Hindlimb muscle (tissue), 1 donor: ENCODE data around the gene YARS2. TPM values are rescaled to one million over a fixed set of nuclear protein-coding genes. Genes with fewer than 3 reads are reported as not detected.

Source experiments
- DNase-seq: peaks from one replicate; pipeline ENCODE4 v3.0.0-alpha.2; 2013
- polyA plus RNA-seq: library from polyadenylated mRNA; unstranded; fragments of 120-200 nt; gene quantifications from one replicate; pipeline ENCODE4 v1.2.1, GENCODE V29; 2013; ENCODE audit not compliant: insufficient read length

YARS2 gene
- polyA plus RNA-seq, result 25.4 TPM

GRCh38 chr12:32755654-32756475 lies at the start of gene YARS2:
Gene YARS2, minus strand, starts transcription at chr12:32755897. Its CDS starts 23 bp downstream, at chr12:32755874.
- DNase-seq, result peak; percentile 97

DNA sequence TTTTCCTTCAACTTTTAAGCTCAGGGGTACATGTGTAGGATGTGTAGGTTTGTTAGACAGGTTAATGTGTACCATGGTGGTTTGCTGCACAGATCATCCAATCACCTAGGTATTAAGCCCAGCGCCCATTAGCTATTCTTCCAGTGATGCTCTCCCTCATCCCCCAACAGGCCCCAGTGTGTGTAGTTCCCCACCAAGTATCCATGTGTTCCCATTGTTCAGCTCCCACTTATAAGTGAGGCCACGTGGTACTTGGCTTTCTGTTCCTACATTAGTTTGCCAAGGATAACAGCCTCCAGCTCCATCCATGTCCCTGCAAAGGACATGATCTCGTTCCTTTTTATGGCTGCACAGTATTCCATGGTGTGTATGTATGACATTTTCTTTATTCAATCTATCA lies 48.6 kb upstream of the YARS2 start:
- no peak for DNase-seq

DNA sequence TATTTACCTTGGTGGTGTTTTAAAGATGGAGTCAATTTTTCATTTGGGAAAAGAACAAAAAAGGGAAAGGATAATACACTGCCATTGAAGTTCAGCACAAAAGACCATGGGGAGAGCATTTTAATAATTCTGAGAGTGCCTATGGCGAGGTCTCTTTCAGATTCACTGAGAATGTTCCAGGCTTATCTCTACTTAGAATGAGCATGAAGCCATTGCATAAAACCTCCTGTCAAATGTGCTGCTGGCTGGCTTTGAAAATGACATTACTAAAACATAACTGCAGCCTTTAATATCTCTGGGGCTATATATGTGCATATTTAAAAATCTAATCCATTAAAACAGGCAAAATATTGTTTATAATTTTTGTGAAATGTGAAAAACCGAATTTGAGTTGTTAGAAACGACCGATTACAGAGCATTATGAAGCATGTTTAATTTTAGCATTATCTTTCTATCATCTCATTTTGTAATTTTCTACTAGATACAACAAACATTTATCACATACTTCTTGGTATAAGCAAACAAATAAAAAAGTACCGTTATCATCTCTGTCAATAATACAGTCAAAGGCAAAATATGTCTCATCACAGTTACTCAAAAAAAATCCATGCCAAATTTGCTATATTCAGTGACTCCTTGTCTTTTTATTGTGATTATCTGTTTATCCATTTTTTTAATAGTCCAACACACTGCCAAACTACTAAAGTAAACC lies 45.7 kb upstream of the YARS2 start:
- DNase-seq, result no peak

- DNase-seq, result no peak
Observed at GRCh38 chr12:32794281-32794680, 38.6 kb upstream of the YARS2 start.

DNA sequence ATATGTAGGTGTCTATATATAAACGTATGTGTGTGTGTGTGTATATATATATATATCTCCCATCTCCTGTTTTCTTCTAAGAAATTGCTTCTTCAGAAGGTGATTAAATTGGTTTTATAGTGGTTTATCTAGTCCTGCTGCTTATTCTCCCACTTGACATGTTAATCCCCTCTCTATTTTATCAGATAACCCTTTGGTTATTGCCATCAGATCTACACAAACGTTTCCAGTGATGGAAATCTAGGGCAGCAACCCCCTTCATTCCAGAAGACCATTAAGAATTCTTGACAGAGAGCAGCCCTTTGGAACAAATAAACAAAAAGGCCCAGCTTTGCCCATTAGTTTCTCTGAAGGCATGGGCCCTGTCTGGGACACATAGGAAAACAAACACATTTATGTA lies 34.2 kb upstream of the YARS2 start:
- no peak for DNase-seq

- no peak for DNase-seq
Observed at GRCh38 chr12:32789446-32789845, 33.7 kb upstream of the YARS2 start.

GRCh38 chr12:32788405-32788804 lies 32.7 kb upstream of the YARS2 start:
- DNase-seq, result no peak

DNA sequence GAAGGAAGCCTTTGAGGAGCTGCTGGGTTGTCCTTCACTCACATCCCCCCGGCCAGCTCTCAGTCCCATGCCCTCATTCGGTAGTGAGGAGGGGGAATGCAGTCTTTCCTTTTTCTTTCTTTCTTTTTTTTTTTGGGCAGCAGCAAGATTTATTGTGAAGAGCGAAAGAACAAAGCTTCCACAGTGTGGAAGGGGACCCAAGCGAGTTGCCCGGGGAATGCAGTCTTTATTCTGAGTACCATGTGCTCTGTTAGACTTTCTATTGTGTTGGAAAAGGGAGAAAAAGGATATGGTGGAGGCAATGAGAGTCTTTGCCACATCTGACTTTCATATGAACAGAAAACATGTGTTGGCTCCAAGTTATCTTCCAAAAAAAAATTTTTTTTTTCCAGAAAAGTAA lies 29.9 kb upstream of the YARS2 start:
- DNase-seq, result no peak

DNA sequence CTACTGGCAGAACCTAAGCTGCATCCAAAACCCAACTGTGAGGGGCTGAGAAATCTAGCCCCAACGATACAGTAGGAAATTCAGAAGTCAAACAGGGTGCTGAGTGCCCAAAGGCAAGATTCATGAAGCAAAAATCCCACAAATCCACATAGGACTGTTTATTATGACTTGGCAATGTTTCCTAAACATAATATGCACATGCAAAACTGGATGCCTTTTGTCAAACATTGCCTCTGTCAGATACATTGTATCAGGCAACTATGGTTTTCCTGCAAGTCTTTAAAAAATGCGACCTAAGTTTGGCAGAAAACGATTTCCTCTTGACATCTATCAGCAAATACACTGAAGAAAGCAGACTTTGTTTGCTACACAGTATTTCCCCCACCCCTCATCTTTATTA lies 27.3 kb upstream of the YARS2 start:
- no peak for DNase-seq

DNA sequence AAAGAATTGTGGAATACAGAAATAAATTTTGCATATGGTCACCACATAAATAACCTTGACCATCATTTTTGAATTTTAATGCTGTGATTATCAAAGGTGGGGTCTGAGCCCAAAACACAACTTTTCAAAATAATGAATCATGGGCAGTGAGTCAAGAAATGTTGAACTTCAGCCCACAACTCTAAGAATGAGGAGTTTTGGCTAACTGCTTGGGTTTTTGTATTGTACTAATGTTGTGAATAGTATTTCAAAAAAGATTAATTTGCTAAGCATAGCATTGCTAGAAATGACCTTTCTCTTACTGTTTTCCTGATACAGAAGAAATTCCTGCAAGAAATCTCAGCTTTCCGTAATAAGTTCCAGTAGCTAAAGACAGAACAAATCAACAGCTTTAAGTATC lies 24.4 kb upstream of the YARS2 start:
- DNase-seq, result no peak

GRCh38 chr12:32777691-32778175 lies 22.0 kb upstream of the YARS2 start:
- DNase-seq, result no peak

- no peak for DNase-seq
Observed at GRCh38 chr12:32777159-32777558, 21.5 kb upstream of the YARS2 start.

DNA sequence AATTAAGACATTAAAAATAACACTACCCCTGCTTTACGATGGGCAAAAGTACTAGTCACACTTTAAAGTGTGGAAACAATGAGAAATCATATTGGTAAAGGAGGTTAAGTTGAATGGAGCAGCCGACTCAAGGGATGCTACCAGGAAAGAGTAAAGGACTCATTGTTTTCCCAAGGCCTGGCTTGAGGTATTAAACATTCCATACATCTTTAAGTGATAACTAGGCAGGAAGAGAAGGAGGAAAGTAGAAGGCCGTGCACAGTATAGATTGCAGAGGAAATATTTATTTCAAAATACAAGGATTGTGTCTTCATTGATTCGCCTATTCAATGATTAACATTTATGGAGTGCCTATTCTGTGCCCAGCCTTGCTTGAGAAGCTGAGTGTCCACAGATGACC lies 20.6 kb upstream of the YARS2 start:
- DNase-seq, result no peak

DNA sequence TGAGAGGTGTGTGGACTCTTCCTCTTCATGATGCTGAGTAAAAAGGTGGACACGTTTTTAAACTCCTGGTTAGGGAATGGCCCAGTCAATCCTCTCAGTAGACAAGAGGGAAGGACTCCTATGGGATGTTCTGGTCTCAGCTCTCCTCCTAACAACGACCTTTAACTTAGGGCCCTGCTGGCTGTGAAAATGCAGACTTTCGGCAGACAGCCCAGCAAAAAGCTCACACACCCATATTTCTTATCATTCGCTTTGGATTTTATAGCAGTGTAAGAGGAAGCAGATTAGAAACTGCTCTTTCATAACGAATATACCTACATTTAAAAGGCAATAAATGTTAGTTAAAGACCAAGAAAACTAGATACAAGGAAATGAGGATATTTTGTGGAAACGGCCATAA lies 18.0 kb upstream of the YARS2 start:
- DNase-seq, result no peak

DNA sequence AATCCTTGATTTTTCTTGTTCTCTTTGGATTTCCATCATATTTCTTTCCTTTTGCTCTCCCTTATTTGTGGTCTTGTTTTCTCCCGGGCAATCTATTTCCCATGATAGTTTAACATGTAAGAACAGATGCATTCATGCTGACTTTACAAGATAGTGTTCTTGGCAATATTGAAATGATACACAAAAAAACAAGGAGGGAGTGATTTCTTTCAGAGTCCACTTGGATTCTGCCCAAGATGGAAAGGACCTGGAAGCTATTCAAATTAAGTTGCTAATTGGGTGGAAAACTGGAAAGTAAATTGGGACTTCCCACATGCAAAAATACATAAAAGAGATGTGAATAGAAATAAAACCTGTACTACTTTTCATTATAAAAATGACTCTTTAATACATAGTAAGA lies 14.4 kb upstream of the YARS2 start:
- no peak for DNase-seq

- DNase-seq, result no peak
Observed at GRCh38 chr12:32768518-32768917, 12.8 kb upstream of the YARS2 start.

GRCh38 chr12:32765906-32766305 lies 10.2 kb upstream of the YARS2 start:
- no peak for DNase-seq

DNA sequence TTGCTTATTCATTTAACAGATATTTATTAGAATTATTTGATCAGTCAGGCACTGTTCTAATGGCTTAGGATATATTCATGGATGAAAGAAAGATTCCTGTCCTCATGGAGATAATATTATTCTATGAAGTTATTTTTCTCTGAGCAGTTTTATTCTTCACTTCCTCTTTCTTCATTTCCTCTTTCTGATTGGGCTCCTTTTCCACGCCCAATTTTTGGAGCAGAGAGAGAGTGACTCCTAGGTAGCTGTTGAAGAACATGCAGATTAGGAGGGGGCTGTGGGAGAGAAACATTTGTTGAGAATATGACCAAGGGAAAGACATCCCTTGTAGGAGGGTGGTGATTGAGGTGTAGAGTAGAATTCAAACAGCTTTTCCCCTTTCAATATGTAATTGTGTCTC lies 6.0 kb upstream of the YARS2 start:
- DNase-seq, result no peak

GRCh38 chr12:32757157-32757556 lies 1.5 kb upstream of the YARS2 start:
- no peak for DNase-seq

GRCh38 chr12:32756476-32757066 lies 874 bp upstream of the YARS2 start:
- DNase-seq, result no peak

DNA sequence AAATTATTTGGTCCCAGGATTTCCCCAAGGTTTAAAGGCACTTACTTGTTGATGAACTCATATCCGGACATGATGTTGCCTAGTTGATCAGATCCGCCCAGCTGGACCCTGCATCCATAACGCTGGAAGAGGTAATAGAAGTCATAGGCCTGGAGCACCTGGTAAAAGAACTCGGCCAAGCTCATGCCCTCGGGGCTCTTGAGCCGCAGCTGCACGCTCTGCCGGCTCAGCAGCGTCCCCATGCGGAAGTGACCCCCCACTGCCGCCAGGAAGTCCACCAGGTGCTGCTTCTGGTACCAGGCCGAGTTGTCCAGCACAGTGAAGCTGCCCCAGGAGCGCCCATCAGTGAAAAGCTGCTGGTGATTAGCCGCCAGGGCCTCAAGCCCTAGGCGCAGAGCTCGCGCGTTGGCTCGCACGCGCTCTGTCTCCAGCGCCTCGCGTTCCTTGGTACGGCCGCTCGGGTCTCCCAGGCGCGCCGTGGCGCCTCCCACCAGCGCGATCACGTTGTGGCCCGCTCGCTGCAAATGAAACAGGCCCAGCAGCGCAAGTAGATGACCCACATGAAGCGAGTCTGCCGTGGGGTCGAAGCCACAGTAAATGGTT lies 545 bp downstream of the YARS2 start:
- DNase-seq, result peak; percentile 75

DNA sequence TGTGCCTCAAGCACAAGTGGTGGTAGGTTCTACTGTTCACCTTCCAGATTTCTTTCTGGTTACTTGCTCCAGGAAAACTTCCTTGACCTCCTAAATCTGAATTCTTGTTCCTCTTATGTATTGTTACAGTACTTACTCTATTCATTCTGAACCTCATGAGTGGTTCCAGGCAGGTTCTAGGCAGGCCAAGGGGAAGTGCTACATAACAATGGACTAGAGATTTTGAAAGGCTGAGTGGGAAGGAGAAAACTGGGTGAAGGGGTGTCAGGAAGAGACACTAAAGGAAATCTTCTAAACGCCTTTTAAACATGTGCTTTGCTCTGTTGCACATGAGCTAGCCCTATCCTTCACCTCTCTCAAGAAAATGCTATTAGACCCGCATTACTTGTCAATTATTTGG lies 1.6 kb downstream of the YARS2 start:
- DNase-seq, result no peak

GRCh38 chr12:32753605-32754004 lies 2.1 kb downstream of the YARS2 start:
- DNase-seq, result no peak
